WTC11 (cell line): Measurements from ENCODE around the gene LBHD2.

ENCODE experiments used
- ATF1 ChIP-seq: sonication (generic); formaldehyde crosslinking; IDR thresholded peaks from 2 replicates; pipeline ENCODE4 v1.8.1; 2023; ENCODE audit warnings: mild to moderate bottlenecking, moderate library complexity, missing genetic modification reagents
- ATF3 ChIP-seq: sonication (generic); formaldehyde crosslinking; conservative IDR thresholded peaks from 2 replicates; pipeline ENCODE4 v1.8.1; 2022; ENCODE audit warnings: mild to moderate bottlenecking, missing genetic modification reagents
- CTCF ChIP-seq: fragments of 200-600 bp; IDR thresholded peaks from 2 replicates; pipeline ENCODE4 v1.8.0; 2022; ENCODE audit warnings: antibody characterized with exemption
- ETV6 ChIP-seq: sonication (generic); formaldehyde crosslinking; IDR thresholded peaks from 2 replicates; pipeline ENCODE4 v1.8.1; 2022; ENCODE audit warnings: mild to moderate bottlenecking, missing genetic modification reagents
- FOXK1 ChIP-seq: sonication (generic); formaldehyde crosslinking; IDR thresholded peaks from 2 replicates; pipeline ENCODE4 v1.8.0; 2022; ENCODE audit warnings: mild to moderate bottlenecking, moderate library complexity, missing genetic modification reagents
- FOXP1 ChIP-seq: sonication (generic); formaldehyde crosslinking; IDR thresholded peaks from 2 replicates; pipeline ENCODE4 v1.8.0; 2022; ENCODE audit warnings: missing genetic modification reagents, mild to moderate bottlenecking, moderate library complexity, borderline replicate concordance
- JUN ChIP-seq: sonication (generic); formaldehyde crosslinking; IDR thresholded peaks from 2 replicates; pipeline ENCODE4 v1.8.0; 2023; ENCODE audit warnings: mild to moderate bottlenecking, missing genetic modification reagents
- MAX ChIP-seq: sonication (generic); formaldehyde crosslinking; IDR thresholded peaks from 2 replicates; pipeline ENCODE4 v1.8.0; 2022; ENCODE audit warnings: mild to moderate bottlenecking, missing genetic modification reagents
- NFYB ChIP-seq: sonication (generic); formaldehyde crosslinking; conservative IDR thresholded peaks from 2 replicates; pipeline ENCODE4 v1.8.0; 2022; ENCODE audit warnings: low read depth, missing genetic modification reagents
- SP1 ChIP-seq: sonication (generic); formaldehyde crosslinking; conservative IDR thresholded peaks from 2 replicates; pipeline ENCODE4 v1.8.1; 2022; ENCODE audit warnings: missing genetic modification reagents
- USF2 ChIP-seq: sonication (generic); formaldehyde crosslinking; IDR thresholded peaks from 2 replicates; pipeline ENCODE4 v1.8.1; 2023; ENCODE audit warnings: mild to moderate bottlenecking, missing genetic modification reagents, moderate library complexity
- ZNF121 ChIP-seq: sonication (generic); formaldehyde crosslinking; IDR thresholded peaks from 2 replicates; pipeline ENCODE4 v1.8.0; 2023; ENCODE audit warnings: missing genetic modification reagents

- TF ChIP-seq CTCF: no peak
- TF ChIP-seq JUN (CRISPR knock-in tag): no peak
- no peak for TF ChIP-seq SP1 (CRISPR knock-in tag)
- no peak for TF ChIP-seq MAX (CRISPR knock-in tag)
- no peak for TF ChIP-seq FOXK1 (CRISPR knock-in tag)
- TF ChIP-seq ETV6 (CRISPR knock-in tag): no peak
- TF ChIP-seq ZNF121 (CRISPR knock-in tag): no peak
- TF ChIP-seq USF2 (CRISPR knock-in tag): no peak
- TF ChIP-seq FOXP1 (CRISPR knock-in tag): no peak
- no peak for TF ChIP-seq ATF3 (CRISPR knock-in tag)
- TF ChIP-seq ATF1: no peak
- no peak for TF ChIP-seq NFYB (CRISPR knock-in tag)
These were observed 28.3 kb upstream of the LBHD2 start for GRCh38 chr14:103055695-103056094.
